NOMO-1 treated with DMSO at 0.1 percent for 48 hours (cell line): ENCODE results near the gene ZNF574.

ENCODE experiments used
- DNase-seq: peaks from one replicate; lab custom pipeline; 2025; ENCODE audit not compliant: unreplicated experiment; lab: John Stamatoyannopoulos, UW

The ZNF574 gene

DNA sequence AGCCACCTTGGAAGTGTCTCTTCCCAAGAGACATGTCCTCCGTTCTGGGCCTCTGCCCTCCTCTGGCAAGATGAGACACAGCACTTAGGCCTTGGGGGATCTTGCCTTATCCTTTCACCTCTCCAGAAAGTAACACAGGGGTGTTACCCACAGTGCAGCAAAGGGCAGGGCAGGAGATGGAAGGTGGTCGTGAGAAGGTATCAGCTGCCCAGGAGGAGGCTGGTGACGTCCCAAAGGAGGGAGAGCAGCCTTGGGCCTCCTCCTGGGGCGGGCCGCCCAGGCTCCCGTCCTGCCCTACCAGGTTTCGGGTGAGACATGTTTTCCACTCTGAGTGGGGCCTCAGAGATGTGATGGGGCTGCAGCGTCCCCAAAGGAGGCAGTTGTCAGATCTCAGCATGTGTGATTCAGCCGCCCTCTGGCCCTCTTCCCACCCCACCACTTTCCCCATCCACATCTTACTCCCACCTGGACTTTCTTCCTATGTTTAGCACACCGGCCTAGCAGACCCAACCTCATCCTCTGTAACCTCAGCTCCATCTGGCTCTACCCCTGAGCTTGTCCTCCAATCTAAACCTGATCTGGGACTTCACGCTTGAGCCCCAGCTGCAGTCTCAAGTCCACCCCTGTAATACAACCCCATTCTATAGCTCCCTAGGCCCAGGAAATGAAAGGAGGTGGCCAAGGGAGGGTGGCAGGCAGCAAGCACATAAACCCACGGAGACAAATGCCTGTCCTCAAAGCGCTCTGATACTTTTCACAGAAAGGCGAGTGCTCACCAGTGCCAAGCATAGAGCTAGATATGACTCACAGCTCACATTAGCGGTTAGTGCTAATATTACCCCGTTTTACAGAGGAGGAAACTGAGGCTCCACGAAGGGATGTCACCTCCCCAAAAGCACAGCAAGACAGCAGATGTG, 47.0 kb downstream of the ZNF574 start:
- DNase-seq: no peak

DNA sequence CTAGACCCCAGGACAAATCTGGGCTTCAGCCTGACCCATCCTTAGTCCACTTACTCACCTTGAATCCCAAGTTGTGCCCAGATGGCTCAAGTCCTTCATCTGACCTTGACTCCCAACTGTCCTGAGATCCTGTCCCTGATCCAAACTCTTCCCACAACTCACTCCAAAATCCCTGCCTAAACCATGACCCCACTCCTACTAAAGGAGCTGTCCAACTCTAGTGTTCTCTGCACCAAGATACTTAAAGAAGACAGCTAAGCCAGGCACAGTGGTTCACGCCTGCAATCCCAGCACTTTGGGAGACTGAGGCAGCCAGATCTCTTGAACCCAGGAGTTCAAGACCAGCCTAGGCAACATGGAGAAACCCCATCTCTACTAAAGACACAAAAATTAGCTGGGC, 47.8 kb downstream of the ZNF574 start:
- DNase-seq: no peak

DNA sequence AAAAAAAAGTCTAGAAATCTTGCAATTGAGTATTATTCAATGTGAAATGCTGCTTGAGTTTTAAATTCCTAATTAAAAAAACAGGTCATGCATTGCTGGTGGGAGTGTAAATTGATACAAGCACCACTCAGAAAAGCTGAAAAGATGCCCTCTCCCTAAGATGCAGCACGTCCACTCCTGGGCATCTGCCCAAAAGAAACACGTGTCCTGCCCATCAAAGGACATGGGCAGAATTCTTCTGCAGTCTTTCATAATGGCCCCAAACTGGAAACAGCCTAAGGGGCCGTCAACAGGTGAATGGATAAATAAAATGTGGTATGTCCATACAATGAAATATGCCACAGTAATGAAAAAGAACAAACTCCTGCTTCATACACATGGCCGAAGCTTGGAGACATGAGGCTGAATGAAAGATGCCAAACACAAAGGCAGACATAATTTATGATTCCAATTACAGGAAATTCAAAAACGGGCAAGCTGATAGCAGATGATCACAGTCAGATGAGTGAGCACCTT, 48.5 kb downstream of the ZNF574 start:
- no peak for DNase-seq

DNA sequence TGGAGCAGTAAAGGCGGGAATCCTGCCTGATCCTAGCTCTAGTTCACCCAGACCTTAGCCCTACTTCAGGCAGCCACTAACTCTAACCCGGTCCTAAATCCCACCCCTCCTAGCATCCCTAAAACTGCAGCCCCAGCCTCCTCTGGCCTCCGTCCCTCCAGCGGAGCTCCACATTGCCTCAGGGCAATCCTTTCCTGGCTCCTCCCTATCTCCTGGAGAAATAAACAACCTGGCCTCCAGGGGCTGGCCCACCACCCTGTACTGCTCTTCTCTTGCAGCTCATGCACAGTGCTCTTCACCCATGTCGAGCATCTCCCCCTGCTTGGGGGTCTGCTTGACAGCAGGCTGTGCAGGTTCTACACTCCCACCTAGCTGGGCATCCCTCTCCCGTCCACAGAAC, 49.6 kb downstream of the ZNF574 start:
- DNase-seq: no peak

DNA sequence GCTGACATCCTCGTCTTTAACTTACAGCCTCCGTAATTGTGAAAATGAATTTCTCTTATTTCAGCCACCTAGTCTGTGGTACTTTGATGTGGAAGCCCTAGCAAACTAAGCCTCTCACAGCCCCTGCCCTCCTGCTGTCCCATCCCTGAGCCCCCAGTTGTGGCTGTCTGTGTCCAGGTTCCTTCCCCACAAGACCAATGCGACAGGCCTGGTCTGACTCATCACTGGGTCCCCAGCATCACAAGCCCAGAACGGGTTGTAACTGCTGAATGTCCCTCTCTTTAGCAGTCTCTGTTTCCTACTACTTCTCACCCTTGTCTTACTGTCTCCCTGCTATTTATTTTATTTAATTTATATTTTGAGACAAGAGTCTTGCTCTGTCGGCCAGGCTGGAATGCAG, 50.6 kb downstream of the ZNF574 start:
- no peak for DNase-seq

DNA sequence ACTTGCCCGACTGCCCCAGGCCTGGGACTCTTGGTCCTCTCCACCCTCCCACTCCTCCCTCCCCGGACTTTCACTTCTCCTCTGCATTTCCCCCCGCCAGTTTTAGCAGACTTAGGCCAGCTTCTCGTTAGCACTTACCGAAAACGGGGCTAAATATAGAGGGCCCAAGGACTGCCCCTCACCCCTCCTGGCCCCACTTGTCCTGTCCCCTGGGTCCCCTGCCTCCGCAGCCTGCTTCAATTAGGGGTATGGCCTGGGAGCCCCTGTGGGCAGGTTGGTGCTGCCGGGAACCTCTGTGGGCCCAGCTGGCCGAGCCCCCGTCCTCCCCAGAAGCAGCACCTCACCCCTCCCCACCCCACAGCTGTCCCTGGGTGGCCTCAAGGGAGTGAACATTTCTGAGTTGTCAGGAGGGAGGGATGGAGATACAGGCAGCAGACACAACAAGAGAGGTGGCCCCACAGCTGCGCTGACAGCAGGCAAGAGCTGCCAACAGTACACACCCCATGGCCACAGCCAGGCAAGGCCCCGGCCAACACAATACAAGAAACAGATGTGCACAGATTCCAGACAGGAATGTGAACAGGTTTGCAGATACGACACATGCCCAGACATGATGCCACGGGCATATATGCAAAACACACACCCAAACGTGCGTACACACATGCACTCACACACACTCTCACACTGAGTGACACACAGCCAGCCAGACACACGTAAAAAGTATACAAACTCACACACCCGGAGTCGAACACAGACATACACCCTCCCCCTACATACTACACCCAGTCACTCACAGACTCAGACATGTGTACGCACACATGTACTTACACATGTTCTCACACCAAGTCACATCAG, 53.7 kb downstream of the ZNF574 start:
- peak; percentile 93 for DNase-seq

DNA sequence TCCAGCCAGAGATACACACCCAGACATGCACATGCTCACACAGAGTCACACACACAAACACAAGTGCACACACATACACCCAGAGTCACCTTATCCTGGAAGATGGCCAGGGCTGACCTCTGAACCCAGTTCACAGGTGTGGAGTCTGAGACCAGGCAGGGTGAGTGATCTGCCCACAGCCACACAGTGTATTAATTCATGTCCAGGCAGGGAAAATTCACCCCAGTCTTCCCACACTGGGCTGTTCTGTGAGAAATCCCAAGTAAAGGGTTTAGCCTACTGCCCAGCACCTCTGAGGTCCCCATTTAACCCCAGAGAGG, 54.2 kb downstream of the ZNF574 start:
- DNase-seq: no peak
